Uterus (tissue), 4 donors: Measurements from ENCODE around the gene F12. TPM values are rescaled to one million over a fixed set of nuclear protein-coding genes. Genes with fewer than 3 reads are reported as not detected.
A peak's percentile ranks its signal among the peaks of the same experiment; 100 is the strongest.

Experiments used
- DNase-seq, 2 donors: peaks; one replicate each; pipeline ENCODE4 v3.0.0-alpha.2; 2019 to 2020
- H3K27ac ChIP-seq, 2 donors: fragments of 200-600 bp; sonication (generic); 1 replicate in 1 of 2; 2 replicates in 1 of 2; pipeline ENCODE4 v1.5.1; 2016 to 2018
- H3K27me3 ChIP-seq, 2 donors: fragments of 200-600 bp; sonication (generic); one replicate each; pipeline ENCODE4 v1.5.1; 2018 to 2019; ENCODE audit warnings: control low read depth in 1 of 2
- H3K36me3 ChIP-seq, 2 donors: fragments of 200-600 bp; sonication (generic); one replicate each; pipeline ENCODE4 v1.5.1; 2019; ENCODE audit warnings: control low read depth in 1 of 2
- H3K4me1 ChIP-seq, 2 donors: fragments of 200-600 bp; sonication (generic); one replicate each; pipeline ENCODE4 v1.5.1; 2018 to 2019; ENCODE audit warnings: control low read depth in 1 of 2
- H3K4me3 ChIP-seq, 2 donors: fragments of 200-600 bp; sonication (generic); 1 replicate in 1 of 2; 2 replicates in 1 of 2; pipeline ENCODE4 v1.5.1; 2018 to 2019; ENCODE audit warnings: mild to moderate bottlenecking in 1 of 2
- H3K9me3 ChIP-seq, 2 donors: fragments of 200-600 bp; sonication (generic); one replicate each; pipeline ENCODE4 v1.5.1; 2019; ENCODE audit warnings: control low read depth in 1 of 2
- CTCF ChIP-seq, 4 experiments: fragments of 200-600 bp in 2 of 4; fragments of 450-650 bp in 2 of 4; sonication (generic) in 2 of 4; IDR thresholded peaks; one replicate each; pipeline ENCODE4 v1.5.1; 2016 to 2019; ENCODE audit warnings: antibody characterized with exemption in 4 of 4, mild to moderate bottlenecking in 2 of 4, moderate library complexity in 1 of 4
- POLR2A ChIP-seq, 2 donors: fragments of 450-650 bp; IDR thresholded peaks; one replicate each; pipeline ENCODE4 v1.6.1; 2016; ENCODE audit warnings: antibody characterized with exemption in 2 of 2, mild to moderate bottlenecking in 1 of 2, moderate library complexity in 1 of 2
- intact Hi-C: fragments of 100-400 bp; cut with DNase I; formaldehyde crosslinking; loops from one replicate; pipeline ENCODE4 v1.15.1; 2023; ENCODE audit warnings: low total_unique reads
- total RNA-seq, 4 donors: library from RNA; depleted of rRNA in 3 of 4; stranded (reverse); fragments of >200 nt in 3 of 4; gene quantifications; one replicate each; pipeline versions ENCODE4 v1.1.0 to v1.2.4, GENCODE V29; 2014 to 2023
- donor health status: DM: yes; HTN: yes; CAD: no.

Gene F12
- total RNA-seq, 4 donors from 2014 or later, result 7.6 TPM; not detected in 3

GRCh38 chr5:177368869-177369644, 40.3 kb downstream of the F12 start:
- Histone ChIP-seq H3K27ac (no peak overlapping the region), H3K4me3 (no peak overlapping the region), H3K9me3 (no peaks in the 10 kb centered on the region), H3K36me3 (no peaks in the 10 kb centered on the region), H3K27me3 (no peaks in the 10 kb centered on the region), H3K4me1 (peaks cover 3 to 11% of the 10 kb centered on the region in 2 donors)
- intact Hi-C loops, result no loop called here
- DNase-seq, result no peak
- TF ChIP-seq POLR2A (IDR thresholded peaks at IDR 0.05), result no peak
- TF ChIP-seq CTCF (IDR thresholded peaks at IDR 0.05), result peak; percentile 16 to 63 (median 32)

DNA sequence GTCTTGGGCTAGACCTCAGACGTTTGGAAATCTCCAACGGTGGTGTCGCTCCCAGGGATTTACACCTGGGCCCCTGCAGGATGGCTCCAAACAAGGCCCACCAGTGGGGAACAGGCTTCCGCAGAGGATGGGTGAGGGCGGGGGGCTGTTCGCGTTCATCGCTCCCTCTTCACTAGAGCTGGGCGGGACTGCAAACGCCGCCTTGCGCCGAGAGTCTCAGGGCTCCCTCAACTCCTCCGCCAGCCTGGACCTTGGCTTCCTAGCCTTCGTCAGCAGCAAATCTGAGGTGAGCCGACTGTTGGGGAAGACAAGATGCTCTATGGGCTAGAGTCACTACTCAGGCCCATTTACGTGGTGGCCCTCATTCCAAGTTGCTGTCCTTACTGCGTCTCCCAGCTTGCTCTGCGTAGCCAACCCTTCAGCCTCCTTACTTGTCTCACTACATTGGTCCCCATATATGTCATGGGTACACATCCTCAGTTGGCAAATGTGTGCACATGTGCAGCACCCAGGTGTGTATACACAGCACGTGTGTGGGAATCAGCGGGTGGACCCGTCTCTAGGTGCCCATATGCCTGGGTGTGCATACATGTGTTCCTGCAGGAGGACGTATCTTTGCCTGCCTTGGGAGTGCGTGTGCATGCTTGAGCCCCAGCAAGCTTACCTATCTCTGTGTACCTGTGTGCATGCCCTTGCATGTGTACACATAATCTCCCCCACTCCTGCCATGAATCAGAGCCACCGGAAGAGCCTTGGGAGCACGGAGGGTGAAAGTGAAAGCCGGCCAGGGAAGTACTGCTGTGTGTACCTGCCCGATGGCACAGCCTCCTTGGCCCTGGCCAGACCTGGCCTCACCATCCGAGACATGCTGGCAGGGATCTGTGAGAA, 41.1 kb downstream of the F12 start:
- Histone ChIP-seq H3K27me3 (no peaks in the 10 kb centered on the region), H3K4me3 (no peak overlapping the region), H3K9me3 (no peaks in the 10 kb centered on the region), H3K36me3 (no peaks in the 10 kb centered on the region), H3K4me1 (peaks cover 3 to 16% of the 10 kb centered on the region in 2 donors), H3K27ac (no peak overlapping the region)
- TF ChIP-seq POLR2A (IDR thresholded peaks at IDR 0.05) (no peak), CTCF (IDR thresholded peaks at IDR 0.05) (no peak)
- DNase-seq, result no peak
- intact Hi-C loops, result no loop called here

DNA sequence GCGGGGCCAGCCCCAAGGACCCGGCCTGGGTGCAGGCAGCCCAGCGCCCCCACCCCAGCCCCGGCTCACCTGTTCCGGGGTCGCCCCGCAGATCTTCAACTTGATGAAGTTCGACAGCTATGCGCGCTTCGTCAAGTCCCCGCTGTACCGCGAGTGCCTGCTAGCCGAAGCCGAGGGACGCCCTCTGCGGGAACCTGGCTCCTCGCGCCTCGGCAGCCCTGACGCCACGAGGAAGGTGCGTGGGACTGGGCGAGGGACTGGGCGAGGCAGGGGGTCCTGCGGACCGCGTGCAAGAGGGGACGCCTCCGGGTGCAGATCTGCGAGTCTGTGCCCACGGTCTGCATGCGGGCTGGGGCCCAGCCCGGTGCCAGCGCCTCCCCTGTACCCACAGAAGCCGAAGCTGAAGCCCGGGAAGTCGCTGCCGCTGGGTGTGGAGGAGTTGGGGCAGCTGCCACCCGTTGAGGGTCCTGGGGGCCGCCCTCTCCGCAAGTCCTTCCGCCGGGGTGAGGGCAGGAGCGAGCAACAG, 42.0 kb downstream of the F12 start:
- Histone ChIP-seq H3K27ac (peak overlapping the region; percentile 97), H3K4me1 (peaks cover 3 to 21% of the 10 kb centered on the region in 2 donors), H3K9me3 (no peaks in the 10 kb centered on the region), H3K4me3 (peak overlapping the region; percentile 51 to 53), H3K27me3 (no peaks in the 10 kb centered on the region), H3K36me3 (no peaks in the 10 kb centered on the region)
- intact Hi-C loops, result no loop called here
- TF ChIP-seq POLR2A (IDR thresholded peaks at IDR 0.05) (peak in 1 of 2 donors; percentile 1), CTCF (IDR thresholded peaks at IDR 0.05) (peak in 1 of 4 experiments; percentile 16)
- no peak for DNase-seq

DNA sequence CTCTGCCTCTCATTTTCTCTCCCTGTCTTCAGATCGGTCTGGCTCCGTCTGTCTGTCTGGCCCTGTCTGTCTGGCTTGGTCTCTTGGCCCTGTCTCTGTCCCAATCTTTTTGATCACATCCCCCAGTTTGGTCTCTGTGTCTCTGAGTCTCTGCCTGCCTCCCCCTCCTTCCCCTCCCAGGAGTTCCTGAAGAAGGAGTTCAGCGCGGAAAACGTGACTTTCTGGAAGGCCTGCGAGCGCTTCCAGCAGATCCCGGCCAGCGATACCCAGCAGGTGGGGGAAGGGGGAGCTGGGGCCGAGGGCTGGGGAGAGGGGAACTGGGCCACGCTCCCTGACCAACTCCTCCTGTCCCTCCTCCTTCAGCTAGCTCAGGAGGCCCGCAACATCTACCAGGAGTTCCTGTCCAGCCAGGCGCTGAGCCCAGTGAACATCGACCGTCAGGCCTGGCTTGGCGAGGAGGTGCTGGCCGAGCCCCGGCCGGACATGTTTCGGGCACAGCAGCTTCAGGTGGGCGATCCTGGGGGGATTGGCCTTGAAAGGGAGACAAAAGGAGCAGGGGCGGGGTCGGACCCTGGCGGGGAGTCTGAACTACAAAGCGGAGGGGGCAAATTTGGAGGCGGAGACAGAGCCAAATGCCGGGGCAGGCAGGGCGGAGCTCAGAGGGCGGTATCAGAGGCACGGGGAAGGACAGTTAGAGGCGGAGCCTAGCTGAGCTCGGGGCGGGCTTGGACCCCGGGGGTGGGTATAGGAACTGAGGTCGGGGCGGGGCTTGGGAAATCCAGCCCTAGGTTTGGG, 42.6 kb downstream of the F12 start:
- H3K9me3 ChIP-seq, result no peaks in the 10 kb centered on the region
- intact Hi-C loops, result no loop called here
- no peaks in the 10 kb centered on the region for H3K36me3 ChIP-seq
- H3K27me3 ChIP-seq, result no peaks in the 10 kb centered on the region
- H3K4me1 ChIP-seq, result peaks cover 3 to 21% of the 10 kb centered on the region in 2 donors
- DNase-seq, result peak; percentile 94 to 96
- peak overlapping the region; percentile 51 to 53 for H3K4me3 ChIP-seq
- TF ChIP-seq POLR2A (IDR thresholded peaks at IDR 0.05) (peak; percentile 49 to 55), CTCF (IDR thresholded peaks at IDR 0.05) (no peak)
- peak overlapping the region; percentile 97 for H3K27ac ChIP-seq
